CD4-positive, CD25-positive, alpha-beta regulatory T cell (primary cell): Measurements from ENCODE around the gene CRKL. TPM values are rescaled to one million over a fixed set of nuclear protein-coding genes. Genes with fewer than 3 reads are reported as not detected.

ENCODE experiments used
- ATAC-seq, 2 donors: fragments of 150-1000 bp; cut with Tn5 transposase; one replicate each; pipeline ENCODE4 v1.10.0; 2021; ENCODE audit warnings: low read depth in 2 of 2, moderate number of reproducible peaks in 2 of 2, moderate library complexity in 1 of 2
- DNase-seq, 3 donors: peaks; one replicate each; pipeline versions ENCODE4 v3.0.0 to v3.0.0-alpha.2; 2012 to 2022; ENCODE audit warnings: mixed read lengths in 1 of 3
- H3K27ac ChIP-seq: one replicate; pipeline ENCODE4 v1.7.0; 2013; ENCODE audit warnings: mild to moderate bottlenecking, low read length; ENCODE audit not compliant: insufficient read depth, poor library complexity, severe bottlenecking
- H3K27me3 ChIP-seq: one replicate; pipeline ENCODE4 v1.7.0; 2013; ENCODE audit warnings: low read length; ENCODE audit not compliant: control insufficient read depth, insufficient read depth
- H3K36me3 ChIP-seq: one replicate; pipeline ENCODE4 v1.7.0; 2013; ENCODE audit warnings: mild to moderate bottlenecking, low read length, moderate library complexity; ENCODE audit not compliant: control insufficient read depth, insufficient read depth
- H3K4me1 ChIP-seq: 2 replicates; pipeline ENCODE4 v1.7.0; 2013; ENCODE audit warnings: mild to moderate bottlenecking, low read length; ENCODE audit not compliant: insufficient read depth, control insufficient read depth, poor library complexity, severe bottlenecking
- H3K4me3 ChIP-seq: one replicate; pipeline ENCODE4 v1.7.0; 2013; ENCODE audit warnings: low read depth, mild to moderate bottlenecking, low read length, moderate library complexity
- H3K9me3 ChIP-seq, 2 experiments: 1 replicate in 1 of 2; 2 replicates in 1 of 2; pipeline ENCODE4 v1.7.0; 2013; ENCODE audit warnings: low read length in 2 of 2, mild to moderate bottlenecking in 1 of 2, moderate library complexity in 1 of 2; ENCODE audit not compliant: control insufficient read depth in 2 of 2
- H3K27ac Mint-ChIP-seq, 3 donors: one replicate each; pipeline ENCODE4 v1.8.0; 2020 to 2022; ENCODE audit warnings: mild to moderate bottlenecking in 3 of 3, mixed read lengths in 3 of 3, moderate library complexity in 2 of 3
- H3K27me3 Mint-ChIP-seq: one replicate; pipeline ENCODE4 v1.8.0; 2022; ENCODE audit warnings: mild to moderate bottlenecking, mixed read lengths
- H3K36me3 Mint-ChIP-seq: one replicate; pipeline ENCODE4 v1.8.0; 2020; ENCODE audit warnings: mixed read lengths
- H3K4me1 Mint-ChIP-seq, 4 donors: one replicate each; pipeline ENCODE4 v1.8.0; 2020 to 2022; ENCODE audit warnings: mixed read lengths in 4 of 4, mild to moderate bottlenecking in 1 of 4
- H3K4me3 Mint-ChIP-seq, 4 donors: one replicate each; pipeline ENCODE4 v1.8.0; 2020 to 2022; ENCODE audit warnings: mild to moderate bottlenecking in 4 of 4, mixed read lengths in 4 of 4, moderate library complexity in 3 of 4
- H3K9me3 Mint-ChIP-seq, 7 donors: one replicate each; pipeline ENCODE4 v1.8.0; 2020 to 2022; ENCODE audit warnings: mixed read lengths in 7 of 7, mild to moderate bottlenecking in 3 of 7, moderate library complexity in 2 of 7
- polyA plus RNA-seq, 4 donors: library from polyadenylated mRNA; unstranded; fragments of 300-500 nt; fragmentation: Illumina TruSeq; gene quantifications; one replicate each; pipeline ENCODE4 v1.2.3, GENCODE V29; 2021
- total RNA-seq: library from RNA; stranded (reverse); gene quantifications from one replicate; pipeline ENCODE4 v1.2.3, GENCODE V29; 2022

The CRKL gene, protein sequence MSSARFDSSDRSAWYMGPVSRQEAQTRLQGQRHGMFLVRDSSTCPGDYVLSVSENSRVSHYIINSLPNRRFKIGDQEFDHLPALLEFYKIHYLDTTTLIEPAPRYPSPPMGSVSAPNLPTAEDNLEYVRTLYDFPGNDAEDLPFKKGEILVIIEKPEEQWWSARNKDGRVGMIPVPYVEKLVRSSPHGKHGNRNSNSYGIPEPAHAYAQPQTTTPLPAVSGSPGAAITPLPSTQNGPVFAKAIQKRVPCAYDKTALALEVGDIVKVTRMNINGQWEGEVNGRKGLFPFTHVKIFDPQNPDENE
- total RNA-seq = 49.5 TPM
- polyA plus RNA-seq = 10 to 100 TPM; 41.7 to 61.4 (median 57.0) TPM

DNA sequence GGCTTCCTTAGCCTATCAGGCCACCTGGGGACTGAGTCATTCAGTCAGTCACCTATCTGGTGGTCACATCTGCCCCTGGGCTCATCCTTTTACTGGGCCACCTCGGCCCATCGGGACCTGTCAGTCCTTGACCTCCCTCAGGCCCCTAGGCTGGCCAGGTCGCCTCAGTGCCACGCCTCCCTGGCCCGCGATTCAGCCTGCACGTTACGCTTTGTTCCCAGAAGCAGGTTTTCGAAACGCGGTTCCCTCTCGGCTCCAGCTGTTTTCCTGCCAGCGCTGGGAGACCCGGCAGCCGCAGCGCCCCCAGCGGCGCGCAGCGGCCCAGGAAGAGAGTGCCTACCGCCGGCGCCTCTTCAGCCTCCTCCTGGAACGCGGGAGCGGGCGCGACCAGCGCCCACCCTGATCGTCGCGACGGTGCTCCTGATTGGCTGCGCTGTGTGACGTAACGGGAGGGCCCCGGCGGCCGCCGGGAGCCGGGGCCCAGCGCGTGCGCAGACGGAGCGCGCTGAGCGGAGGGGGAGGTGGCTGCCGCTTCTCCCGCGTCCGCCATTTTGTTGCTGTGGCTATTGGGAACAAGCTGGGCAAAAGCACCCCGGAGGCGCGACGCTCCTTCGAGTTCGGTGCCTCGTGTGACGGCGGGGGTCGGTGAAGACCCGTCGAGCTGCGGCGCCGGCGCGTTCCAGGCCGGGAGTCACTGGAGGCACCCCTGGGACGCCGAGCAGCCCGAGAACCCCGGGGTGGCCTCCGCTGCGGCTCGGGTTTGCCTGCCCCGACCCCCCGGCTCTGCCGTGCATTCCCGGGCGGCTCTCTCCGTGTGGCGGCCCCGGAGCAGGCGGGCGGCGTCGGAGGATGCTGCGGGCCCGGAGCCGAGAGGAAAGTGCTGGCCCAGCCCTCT lies at the start of gene CRKL:
TSS of gene CRKL (plus strand) at position 492 of the 895 bp plus-strand sequence. CDS start 528 bp downstream, outside the sequence.
- H3K36me3 Mint-ChIP-seq = peaks cover 6% of the 10 kb centered on the region
- H3K27me3 Mint-ChIP-seq = no peaks in the 10 kb centered on the region
- Histone ChIP-seq H3K36me3 (no peaks in the 10 kb centered on the region), H3K4me3 (peak within 1 kb of the TSS; percentile 99), H3K27ac (peak within 1 kb of the TSS; percentile 90), H3K9me3 (no peaks in the 10 kb centered on the region), H3K4me1 (peaks cover 30% of the 10 kb centered on the region), H3K27me3 (no peaks in the 10 kb centered on the region)
- H3K9me3 Mint-ChIP-seq = no peaks in the 10 kb centered on the region
- peak; percentile 93 to 97 (median 96) for DNase-seq
- H3K27ac Mint-ChIP-seq = peak within 1 kb of the TSS; percentile 89 to 95 (median 95)
- peaks cover 12 to 48% (median 33%) of the 10 kb centered on the region in 4 donors for H3K4me1 Mint-ChIP-seq
- peak; percentile 98 for ATAC-seq
- peak within 1 kb of the TSS; percentile 85 to 98 (median 97) for H3K4me3 Mint-ChIP-seq

- H3K4me3 Mint-ChIP-seq = no peak overlapping the region
- H3K27me3 Mint-ChIP-seq = no peaks in the 10 kb centered on the region
- Histone ChIP-seq H3K4me1 (peaks cover 8% of the 10 kb centered on the region), H3K27ac (peak overlapping the region; percentile 8), H3K4me3 (no peak overlapping the region), H3K36me3 (peaks cover 31% of the 10 kb centered on the region), H3K9me3 (no peaks in the 10 kb centered on the region), H3K27me3 (no peaks in the 10 kb centered on the region)
- H3K9me3 Mint-ChIP-seq = peaks cover 0 to 2% (median 0%) of the 10 kb centered on the region in 7 donors
- no peak for DNase-seq
- peaks cover 11 to 36% (median 24%) of the 10 kb centered on the region in 4 donors for H3K4me1 Mint-ChIP-seq
- ATAC-seq = no peak
- H3K27ac Mint-ChIP-seq = peak overlapping the region in 1 of 3 donors; percentile 62
- H3K36me3 Mint-ChIP-seq = peaks cover 13% of the 10 kb centered on the region
These were observed 48.9 kb upstream of the CRKL start for GRCh38 chr22:20868025-20868962.

DNA sequence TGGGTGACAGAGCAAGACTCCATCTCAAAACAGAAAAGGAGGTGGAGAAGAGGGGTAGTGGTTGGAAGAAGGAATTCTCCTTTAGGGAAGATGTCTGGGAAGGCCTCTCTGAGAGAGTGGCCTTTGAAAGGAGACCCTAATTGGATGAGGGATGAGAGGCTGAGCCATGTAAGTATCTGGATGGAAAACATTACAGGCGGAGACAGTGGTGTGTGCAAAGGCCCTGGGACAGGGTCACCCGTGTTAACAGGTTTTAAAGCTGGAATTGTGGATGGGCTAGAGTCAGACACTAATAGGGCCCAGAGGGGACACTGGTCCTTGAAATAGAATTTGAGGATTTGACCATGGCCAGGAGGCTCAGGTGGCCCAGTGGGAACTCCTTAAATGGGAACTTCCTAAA lies 48.0 kb upstream of the CRKL start:
- Histone ChIP-seq H3K4me3 (no peak overlapping the region), H3K27me3 (no peaks in the 10 kb centered on the region), H3K36me3 (peaks cover 27% of the 10 kb centered on the region), H3K4me1 (peaks cover 8% of the 10 kb centered on the region), H3K27ac (no peak overlapping the region), H3K9me3 (no peaks in the 10 kb centered on the region)
- Mint-ChIP-seq H3K9me3 (no peaks in the 10 kb centered on the region), H3K27me3 (no peaks in the 10 kb centered on the region), H3K36me3 (peaks cover 8% of the 10 kb centered on the region), H3K4me3 (no peak overlapping the region), H3K27ac (no peak overlapping the region), H3K4me1 (peaks cover 7 to 26% (median 18%) of the 10 kb centered on the region in 4 donors)
- no peak for DNase-seq
- no peak for ATAC-seq

DNA sequence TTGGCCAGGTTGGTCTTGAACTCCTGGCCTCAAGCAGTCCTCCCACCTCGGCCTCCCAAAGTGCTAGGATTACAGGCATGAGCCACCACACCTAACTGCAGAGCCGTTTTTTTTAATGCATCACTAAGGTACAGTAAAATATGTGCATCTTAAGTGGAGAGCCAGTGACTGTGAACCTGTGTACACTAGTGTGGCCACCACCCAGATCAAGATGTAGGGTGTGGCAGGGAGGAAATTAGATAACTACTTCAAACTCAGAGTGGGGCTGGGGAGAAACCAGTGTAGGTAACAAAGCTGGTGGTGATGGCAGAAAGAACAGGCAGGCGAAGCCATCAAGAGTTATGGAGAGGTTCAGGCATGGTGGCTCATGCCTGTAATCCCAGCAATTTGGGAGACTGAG lies 44.0 kb upstream of the CRKL start:
- no peaks in the 10 kb centered on the region for H3K27me3 Mint-ChIP-seq
- peaks cover 13% of the 10 kb centered on the region for H3K36me3 Mint-ChIP-seq
- DNase-seq = peak in 1 of 3 donors; percentile 72
- Histone ChIP-seq H3K36me3 (peaks cover 27% of the 10 kb centered on the region), H3K27me3 (no peaks in the 10 kb centered on the region), H3K4me1 (no peaks in the 10 kb centered on the region), H3K9me3 (no peaks in the 10 kb centered on the region), H3K4me3 (no peak overlapping the region), H3K27ac (no peak overlapping the region)
- H3K4me1 Mint-ChIP-seq = peaks cover 2 to 7% (median 4%) of the 10 kb centered on the region in 4 donors
- no peak overlapping the region for H3K4me3 Mint-ChIP-seq
- peak overlapping the region in 1 of 3 donors; percentile 39 for H3K27ac Mint-ChIP-seq
- no peak for ATAC-seq
- H3K9me3 Mint-ChIP-seq = no peaks in the 10 kb centered on the region

GRCh38 chr22:20875296-20875695 lies 41.9 kb upstream of the CRKL start:
- no peak for DNase-seq
- no peak overlapping the region for H3K4me3 Mint-ChIP-seq

GRCh38 chr22:20877715-20878114 lies 39.5 kb upstream of the CRKL start:
- no peak for DNase-seq
- no peak overlapping the region for H3K27ac ChIP-seq
- no peak for ATAC-seq
- Mint-ChIP-seq H3K9me3 (no peaks in the 10 kb centered on the region), H3K4me1 (peaks cover 0 to 4% (median 0%) of the 10 kb centered on the region in 4 donors), H3K27me3 (no peaks in the 10 kb centered on the region), H3K36me3 (peaks cover 20% of the 10 kb centered on the region), H3K27ac (no peak overlapping the region), H3K4me3 (no peak overlapping the region)
- no peak overlapping the region for H3K4me3 ChIP-seq
- no peaks in the 10 kb centered on the region for H3K4me1 ChIP-seq
- peaks cover 37% of the 10 kb centered on the region for H3K36me3 ChIP-seq
- no peaks in the 10 kb centered on the region for H3K9me3 ChIP-seq
- no peaks in the 10 kb centered on the region for H3K27me3 ChIP-seq

More at GRCh38 chr22:20875296-20875695, 41.9 kb upstream of the CRKL start:
- Mint-ChIP-seq H3K4me1 (peaks cover 0 to 4% (median 0%) of the 10 kb centered on the region in 4 donors), H3K27me3 (no peaks in the 10 kb centered on the region), H3K27ac (peak overlapping the region; percentile 48 to 84 (median 75)), H3K9me3 (no peaks in the 10 kb centered on the region), H3K36me3 (peaks cover 10% of the 10 kb centered on the region)
- Histone ChIP-seq H3K4me3 (no peak overlapping the region), H3K27me3 (no peaks in the 10 kb centered on the region), H3K27ac (no peak overlapping the region), H3K36me3 (peaks cover 26% of the 10 kb centered on the region), H3K4me1 (no peaks in the 10 kb centered on the region), H3K9me3 (no peaks in the 10 kb centered on the region)
- ATAC-seq = no peak

DNA sequence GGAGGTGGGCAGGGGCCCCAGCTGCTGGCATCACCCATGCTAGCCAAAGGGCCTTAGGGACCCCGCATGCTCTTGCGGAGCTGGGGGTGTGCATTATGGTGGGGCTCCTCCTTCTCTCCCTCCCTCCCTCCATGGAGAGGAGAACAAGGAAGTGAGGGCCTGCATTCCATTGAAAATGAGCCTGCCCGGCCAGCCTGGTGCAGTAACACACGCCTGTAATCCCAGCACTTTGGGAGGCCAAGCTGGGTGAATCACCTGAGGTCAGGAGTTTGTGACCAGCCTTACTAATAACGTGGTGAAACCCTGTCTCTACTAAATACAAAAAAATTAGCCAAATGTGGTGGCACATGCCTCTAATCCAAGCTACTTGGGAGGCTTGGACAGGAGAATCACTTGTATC lies 36.0 kb upstream of the CRKL start:
- peaks cover 44% of the 10 kb centered on the region for H3K36me3 ChIP-seq
- no peak overlapping the region for H3K4me3 Mint-ChIP-seq
- H3K9me3 ChIP-seq = no peaks in the 10 kb centered on the region
- no peaks in the 10 kb centered on the region for H3K4me1 Mint-ChIP-seq
- no peak overlapping the region for H3K27ac Mint-ChIP-seq
- no peak for DNase-seq
- no peaks in the 10 kb centered on the region for H3K9me3 Mint-ChIP-seq
- no peaks in the 10 kb centered on the region for H3K4me1 ChIP-seq
- H3K4me3 ChIP-seq = no peak overlapping the region
- no peaks in the 10 kb centered on the region for H3K27me3 ChIP-seq
- H3K27ac ChIP-seq = no peak overlapping the region
- H3K36me3 Mint-ChIP-seq = peaks cover 34% of the 10 kb centered on the region
- H3K27me3 Mint-ChIP-seq = no peaks in the 10 kb centered on the region
- no peak for ATAC-seq
